Endothelial cell (in vitro differentiated cells): ENCODE data around the gene ERICH6B. TPM values are rescaled to one million over a fixed set of nuclear protein-coding genes. Genes with fewer than 3 reads are reported as not detected.

Experiments used
- DNase-seq: peaks from one replicate; pipeline ENCODE4 v3.0.0; 2021; ENCODE audit warnings: low spot score
- H3K27ac Mint-ChIP-seq: one replicate; pipeline ENCODE4 v1.8.0; 2021; ENCODE audit warnings: mixed read lengths, inconsistent platforms; ENCODE audit not compliant: unreplicated experiment
- H3K27me3 Mint-ChIP-seq: one replicate; pipeline ENCODE4 v1.8.0; 2021; ENCODE audit warnings: mild to moderate bottlenecking, moderate library complexity, mixed read lengths, inconsistent platforms; ENCODE audit not compliant: unreplicated experiment
- H3K36me3 Mint-ChIP-seq: one replicate; pipeline ENCODE4 v1.8.0; 2021; ENCODE audit warnings: mild to moderate bottlenecking, low read depth, mixed read lengths, inconsistent platforms; ENCODE audit not compliant: unreplicated experiment
- H3K4me1 Mint-ChIP-seq: one replicate; pipeline ENCODE4 v1.8.0; 2021; ENCODE audit warnings: mild to moderate bottlenecking, mixed read lengths, inconsistent platforms; ENCODE audit not compliant: unreplicated experiment
- H3K4me3 Mint-ChIP-seq: one replicate; pipeline ENCODE4 v1.8.0; 2021; ENCODE audit warnings: mild to moderate bottlenecking, mixed read lengths, inconsistent platforms; ENCODE audit not compliant: unreplicated experiment
- H3K9me3 Mint-ChIP-seq: one replicate; pipeline ENCODE4 v1.8.0; 2021; ENCODE audit warnings: mixed read lengths, inconsistent platforms; ENCODE audit not compliant: unreplicated experiment
- CTCF ChIP-seq: fragments of 200-600 bp; sonication (generic); IDR thresholded peaks from one replicate; pipeline ENCODE4 v1.5.0; 2021; ENCODE audit warnings: antibody characterized with exemption; ENCODE audit not compliant: unreplicated experiment
- total RNA-seq: library from RNA; stranded (reverse); fragmentation: NEBNext Ultra II Directional; extraction: Animal tissue kit (Norgen Biotek cat#: 25700); gene quantifications from one replicate; pipeline ENCODE4 v1.2.1, GENCODE V29; 2021; ENCODE audit not compliant: unreplicated experiment

The ERICH6B gene
- total RNA-seq, 1 donor from 2014 or later, result not detected

DNA sequence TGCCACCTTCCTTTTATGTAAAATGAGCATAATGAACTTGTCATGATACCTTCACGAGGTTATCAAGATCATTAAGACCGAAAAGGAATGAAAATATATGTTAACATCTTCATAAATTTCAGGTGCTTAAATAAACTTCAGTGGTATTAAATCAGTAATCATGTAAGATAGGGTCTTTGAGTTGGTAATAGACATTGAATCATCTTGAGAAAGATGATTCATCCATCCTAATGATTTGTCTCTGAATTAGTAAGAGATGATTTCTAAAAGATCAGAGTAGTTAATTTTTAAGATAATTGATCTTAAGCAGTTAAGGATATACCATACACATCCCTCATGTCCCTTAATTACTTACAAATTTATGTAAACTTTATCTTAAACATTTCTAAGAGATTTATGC, 98.8 kb downstream of the ERICH6B start:
- DNase-seq, result no peak
- Mint-ChIP-seq H3K27ac (no peak overlapping the region), H3K9me3 (no peaks in the 10 kb centered on the region), H3K27me3 (peaks cover 2% of the 10 kb centered on the region), H3K4me3 (no peak overlapping the region), H3K36me3 (peaks cover 22% of the 10 kb centered on the region), H3K4me1 (peaks cover 9% of the 10 kb centered on the region)
- no peak for TF ChIP-seq CTCF

DNA sequence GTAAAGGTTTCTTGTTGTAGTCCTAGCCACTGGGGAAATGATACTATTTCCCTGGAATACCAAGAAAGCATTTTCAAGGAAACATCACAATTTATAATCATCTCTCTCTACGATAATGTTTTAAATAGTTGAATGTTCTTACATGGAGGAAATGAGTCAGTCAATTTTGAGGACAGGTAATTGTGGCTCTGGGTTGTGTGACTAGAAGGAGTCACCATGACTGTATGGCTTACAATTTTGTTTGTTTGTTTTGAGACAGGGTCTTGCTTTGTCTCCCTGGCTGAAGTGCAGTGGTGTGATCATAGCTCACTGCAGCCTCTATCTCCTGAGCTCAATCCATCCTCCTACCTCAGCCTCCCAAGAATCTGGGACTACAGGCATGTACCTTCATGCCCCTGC, 103.4 kb downstream of the ERICH6B start:
- H3K27me3 Mint-ChIP-seq, result peaks cover 3% of the 10 kb centered on the region
- no peak overlapping the region for H3K4me3 Mint-ChIP-seq
- H3K27ac Mint-ChIP-seq, result peak overlapping the region; percentile 75
- H3K36me3 Mint-ChIP-seq, result peaks cover 24% of the 10 kb centered on the region
- no peak for TF ChIP-seq CTCF
- H3K9me3 Mint-ChIP-seq, result no peaks in the 10 kb centered on the region
- no peak for DNase-seq
- H3K4me1 Mint-ChIP-seq, result peaks cover 21% of the 10 kb centered on the region

DNA sequence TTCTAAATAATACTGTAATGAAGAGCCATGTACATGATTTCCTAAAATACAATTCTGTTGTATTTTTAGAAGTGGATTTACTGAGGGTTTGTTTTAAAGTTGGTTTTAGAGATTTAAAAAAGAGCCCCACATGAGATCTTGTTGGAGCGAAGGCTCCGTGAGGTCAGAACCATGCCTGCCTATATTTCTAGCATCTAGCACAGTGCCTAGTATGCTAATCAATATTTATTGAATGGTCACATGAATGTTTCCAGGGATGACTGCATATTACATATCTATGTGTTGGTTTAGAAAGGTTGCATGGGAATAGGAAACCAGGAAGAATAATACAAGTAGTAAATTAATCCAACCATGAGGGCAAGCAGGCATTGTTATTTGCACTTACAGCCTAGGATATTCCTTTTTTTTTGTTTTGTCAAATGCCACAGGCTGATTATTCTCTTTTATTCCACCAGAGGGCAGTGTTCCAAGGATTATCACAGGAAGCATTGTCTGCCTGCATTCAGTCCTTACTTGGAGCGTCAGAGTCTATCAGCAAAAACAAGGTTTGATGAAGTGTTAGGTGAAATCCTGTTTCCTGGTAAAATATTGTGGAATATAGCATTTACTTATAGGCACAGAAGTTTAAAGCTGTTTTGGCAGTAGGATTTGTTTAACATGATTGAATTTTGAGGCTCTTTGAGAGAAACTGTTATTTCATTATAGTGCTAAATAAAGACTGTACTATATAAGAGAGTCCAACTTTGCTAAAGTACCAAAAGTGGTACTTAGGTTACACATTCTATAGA, 104.0 kb downstream of the ERICH6B start:
- Mint-ChIP-seq H3K36me3 (peaks cover 29% of the 10 kb centered on the region), H3K27ac (no peak overlapping the region), H3K9me3 (no peaks in the 10 kb centered on the region), H3K4me1 (peaks cover 19% of the 10 kb centered on the region), H3K4me3 (no peak overlapping the region), H3K27me3 (peaks cover 3% of the 10 kb centered on the region)
- TF ChIP-seq CTCF, result peak; percentile 98
- peak; percentile 26 for DNase-seq

- no peak overlapping the region for H3K27ac Mint-ChIP-seq
- DNase-seq, result no peak
- TF ChIP-seq CTCF, result no peak
These were observed 104.9 kb downstream of the ERICH6B start for GRCh38 chr13:45510672-45511071.

DNA sequence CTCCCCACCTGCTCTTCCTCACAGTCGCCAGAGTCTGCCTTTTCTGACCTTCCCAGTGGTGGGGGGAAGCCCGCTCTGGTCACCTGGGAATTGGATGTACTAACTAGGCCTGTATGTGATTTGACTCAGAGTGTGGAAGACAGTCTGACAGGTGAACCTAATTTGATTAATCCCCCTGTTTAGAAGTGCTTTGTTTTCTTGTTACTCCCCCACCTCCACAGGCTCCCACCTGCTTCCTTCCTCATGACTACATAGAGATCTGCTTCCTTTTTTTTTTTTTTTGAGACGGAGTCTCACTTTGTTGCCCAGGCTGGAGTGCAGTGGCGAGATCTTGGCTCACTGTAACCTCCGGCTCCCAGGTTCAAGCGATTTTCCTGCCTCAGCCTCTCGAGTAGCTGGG, 106.8 kb downstream of the ERICH6B start:
- peaks cover 15% of the 10 kb centered on the region for H3K4me1 Mint-ChIP-seq
- H3K4me3 Mint-ChIP-seq, result peak overlapping the region; percentile 32
- DNase-seq, result no peak
- peaks cover 3% of the 10 kb centered on the region for H3K27me3 Mint-ChIP-seq
- H3K9me3 Mint-ChIP-seq, result no peaks in the 10 kb centered on the region
- peak overlapping the region; percentile 76 for H3K27ac Mint-ChIP-seq
- peaks cover 37% of the 10 kb centered on the region for H3K36me3 Mint-ChIP-seq
- no peak for TF ChIP-seq CTCF

More at GRCh38 chr13:45510672-45511071, 104.9 kb downstream of the ERICH6B start:
- Mint-ChIP-seq H3K27me3 (peaks cover 3% of the 10 kb centered on the region), H3K9me3 (no peaks in the 10 kb centered on the region), H3K36me3 (peaks cover 35% of the 10 kb centered on the region), H3K4me3 (no peak overlapping the region), H3K4me1 (peaks cover 15% of the 10 kb centered on the region)
